ENCODE results near the gene SLC43A2. TPM values are rescaled to one million over a fixed set of nuclear protein-coding genes. Genes with fewer than 3 reads are reported as not detected.
"Not testable (repeated sequence)": the region's sequence is repeated elsewhere in the genome, so short reads cannot be mapped to it uniquely, and the experiment has no call there.

SLC43A2 gene
- polyA plus RNA-seq (2012; ENCODE audit: insufficient read depth, insufficient read length) = 5.2 TPM

DNA sequence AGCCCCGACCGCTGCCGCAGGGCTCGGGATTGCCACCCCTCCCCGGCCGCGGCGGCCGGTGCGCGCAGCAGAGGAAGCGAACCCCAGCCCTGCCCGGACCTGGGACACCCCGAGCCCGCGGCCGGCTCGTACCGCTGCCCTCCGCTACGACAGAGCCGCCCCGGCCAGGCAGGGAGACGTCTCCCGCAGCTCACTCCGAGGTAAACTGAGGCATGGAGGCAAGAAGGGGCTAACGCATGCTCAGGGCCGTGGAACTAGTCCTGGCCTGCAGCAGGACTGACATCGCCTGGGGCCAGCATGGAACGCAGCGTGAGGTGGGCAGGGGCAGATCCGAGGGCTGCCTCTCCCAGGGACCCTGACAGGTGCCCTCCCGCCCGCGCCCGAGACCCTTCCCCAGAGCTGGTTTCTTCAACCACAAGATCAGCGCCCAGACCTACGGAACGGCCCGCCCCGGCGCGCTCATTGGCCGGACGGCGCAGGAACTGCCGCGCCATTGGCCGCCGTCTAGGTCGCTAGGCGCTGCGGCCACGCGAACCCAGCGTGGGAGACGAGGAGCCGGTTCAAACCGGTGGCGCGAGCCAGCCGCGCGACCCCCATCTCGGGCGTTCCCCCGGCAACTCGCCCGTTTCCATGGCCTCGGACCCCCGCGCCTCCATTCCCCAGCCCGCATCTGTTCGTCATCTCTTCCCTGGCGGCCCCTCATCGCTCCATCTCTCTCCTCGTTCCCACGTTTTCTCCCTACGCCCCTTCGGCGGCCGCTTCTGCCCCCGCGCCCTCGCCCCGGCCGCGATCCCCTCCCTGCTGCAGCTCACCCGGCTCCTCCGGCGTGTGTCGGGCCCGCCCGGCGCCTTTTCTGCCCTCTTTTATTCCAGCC, at the start of gene SLC43A2:
Gene SLC43A2, minus strand, starts transcription at position 853 of the 874 bp plus-strand sequence. CDS start 960 bp downstream, outside the sequence.
- peak; percentile 79 for DNase-seq (ENCODE audit: low read depth, low spot score)

DNA sequence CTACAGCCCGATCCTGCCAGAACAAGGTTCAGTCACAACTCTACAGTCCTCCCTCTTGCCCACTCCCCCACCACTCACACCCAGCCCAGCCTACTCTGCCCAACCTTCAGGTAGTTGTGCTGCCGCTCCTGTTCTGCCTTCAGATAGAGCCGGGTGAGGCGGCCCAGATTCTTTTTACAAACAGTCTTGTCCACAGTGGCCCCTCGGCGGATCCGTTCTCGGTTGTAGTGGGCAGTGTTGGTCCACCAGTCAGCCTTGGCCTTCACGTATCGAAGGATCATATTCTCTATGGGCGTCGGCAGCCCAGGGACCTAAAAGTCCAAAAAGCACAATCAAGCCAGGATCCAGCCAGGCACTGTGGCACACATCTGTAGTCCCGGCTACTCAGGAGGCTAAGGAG, 47.8 kb upstream of the SLC43A2 start:
- no peak overlapping the region for H3K4me3 ChIP-seq (ENCODE audit: low read length)
- DNase-seq (ENCODE audit: low read depth, low spot score) = no peak

More for the DNA sequence above, at the start of gene SLC43A2:
- H3K4me3 ChIP-seq (ENCODE audit: low read length) = peak within 1 kb of the TSS; percentile 71

DNA sequence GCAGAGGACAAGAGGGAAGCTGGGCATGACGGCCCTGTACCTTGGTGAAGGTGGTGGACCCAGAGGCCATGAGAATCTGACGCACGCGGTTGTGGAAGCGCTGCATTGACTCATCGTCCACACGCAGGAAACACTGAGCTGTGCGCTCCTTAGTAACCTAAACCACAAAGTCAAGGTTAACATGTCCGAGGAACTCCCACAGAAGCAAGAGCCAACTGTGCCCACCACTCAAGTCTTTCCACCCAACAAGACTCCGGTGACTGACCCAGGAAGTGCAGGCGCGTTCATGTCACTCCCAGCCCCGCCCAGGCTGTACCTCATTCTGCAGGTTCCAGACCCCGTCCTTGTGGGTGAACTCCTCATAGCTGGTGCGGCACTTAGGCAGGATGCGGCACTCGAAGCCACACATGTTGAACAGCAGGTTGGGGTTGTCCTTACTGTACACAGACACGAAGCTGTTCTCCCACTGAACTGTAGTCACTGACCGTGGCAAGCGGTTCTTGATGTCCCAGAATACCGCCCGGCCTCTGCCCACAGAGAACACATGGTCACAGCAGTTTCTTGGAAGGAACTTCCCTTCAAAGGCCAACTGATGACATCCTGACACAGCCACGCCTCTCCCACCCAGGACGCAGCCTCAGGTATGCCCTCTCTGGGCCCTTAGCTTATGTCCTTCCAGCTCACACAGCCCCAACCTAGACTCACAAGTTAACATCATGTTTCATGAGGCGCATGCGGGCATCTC, 44.6 kb upstream of the SLC43A2 start:
- H3K4me3 ChIP-seq (ENCODE audit: low read length) = no peak overlapping the region
- no peak for DNase-seq (ENCODE audit: low read depth, low spot score)

DNA sequence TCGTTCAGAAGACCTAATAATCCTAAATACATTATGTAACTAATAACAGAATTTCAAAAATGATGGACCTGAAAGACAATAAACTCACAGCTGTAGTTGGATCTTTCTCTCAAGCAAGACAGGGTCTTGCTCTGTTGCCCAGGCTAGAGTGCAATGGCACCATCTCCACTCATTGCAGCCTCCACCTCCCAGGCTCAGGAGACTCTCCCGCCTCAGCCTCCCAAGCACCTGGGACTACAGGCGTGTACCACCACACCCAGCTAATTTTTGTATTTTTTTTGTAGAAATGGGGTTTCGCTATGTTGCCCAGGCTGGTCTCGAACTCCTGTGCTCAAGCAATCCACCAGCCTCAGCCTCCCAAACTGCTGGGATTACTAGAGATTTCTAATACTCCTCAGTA, 35.3 kb upstream of the SLC43A2 start:
- not testable (repeated sequence) for H3K4me3 ChIP-seq (ENCODE audit: low read length); DNase-seq (ENCODE audit: low read depth, low spot score)

DNA sequence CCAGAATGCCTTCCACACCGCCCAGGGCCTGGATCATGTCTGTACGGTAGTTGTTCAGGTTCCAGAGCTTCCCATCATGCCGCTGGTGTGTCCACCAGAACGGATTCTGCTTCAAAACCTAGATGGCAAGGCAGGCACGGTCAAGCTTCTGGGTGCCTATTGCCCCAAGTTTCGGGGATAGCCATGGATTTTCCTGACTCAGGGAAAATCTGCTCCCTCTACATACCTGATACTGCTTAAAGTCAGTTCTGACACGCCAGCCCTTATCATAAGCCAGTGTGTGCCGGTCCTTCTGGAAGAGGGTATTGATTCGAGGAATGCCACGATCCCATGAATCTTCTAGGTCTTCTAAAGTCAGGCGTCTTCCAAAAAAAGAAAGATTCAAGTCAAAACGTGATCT, 32.4 kb upstream of the SLC43A2 start:
- DNase-seq (ENCODE audit: low read depth, low spot score) = no peak
- H3K4me3 ChIP-seq (ENCODE audit: low read length) = no peak overlapping the region

DNA sequence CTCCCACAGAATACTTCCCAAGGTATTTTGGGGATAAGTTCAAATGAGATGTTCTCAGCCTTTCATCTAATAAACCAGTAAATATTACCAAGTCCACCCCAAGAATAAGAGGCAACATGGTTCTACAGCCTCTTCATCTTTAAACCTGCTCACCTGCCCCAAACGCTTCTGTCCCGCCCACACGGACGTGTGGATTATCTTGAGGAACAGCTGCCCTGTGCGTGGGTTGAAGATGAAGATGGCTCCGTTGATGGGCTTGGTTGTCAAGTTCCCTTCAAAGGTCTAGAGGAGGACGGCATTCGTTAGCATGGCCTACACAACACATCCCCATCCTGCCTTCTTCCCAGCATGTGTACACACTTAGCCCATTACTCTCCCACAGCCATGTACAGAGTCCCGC, 29.5 kb upstream of the SLC43A2 start:
- no peak overlapping the region for H3K4me3 ChIP-seq (ENCODE audit: low read length)
- DNase-seq (ENCODE audit: low read depth, low spot score) = no peak

DNA sequence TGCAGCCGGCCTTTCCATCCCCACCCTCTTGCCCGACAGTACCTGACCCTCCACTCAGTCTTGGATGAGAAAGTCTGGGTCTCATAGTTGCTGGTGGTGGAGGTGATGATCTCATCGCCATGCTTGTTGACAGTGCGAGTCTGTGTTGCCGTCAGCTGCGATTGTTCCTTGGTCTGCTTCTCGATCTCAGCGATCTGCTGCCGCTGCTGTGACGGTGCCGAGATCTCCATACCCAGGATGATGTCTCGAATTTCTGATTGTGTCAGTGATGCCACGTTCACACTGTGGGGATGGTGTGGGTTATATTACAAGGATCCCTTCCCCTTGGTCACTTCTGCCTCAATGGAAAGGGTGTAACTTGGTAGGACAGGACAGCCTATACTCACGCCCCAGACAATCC, 25.1 kb upstream of the SLC43A2 start:
- no peak for DNase-seq (ENCODE audit: low read depth, low spot score)
- H3K4me3 ChIP-seq (ENCODE audit: low read length) = no peak overlapping the region

DNA sequence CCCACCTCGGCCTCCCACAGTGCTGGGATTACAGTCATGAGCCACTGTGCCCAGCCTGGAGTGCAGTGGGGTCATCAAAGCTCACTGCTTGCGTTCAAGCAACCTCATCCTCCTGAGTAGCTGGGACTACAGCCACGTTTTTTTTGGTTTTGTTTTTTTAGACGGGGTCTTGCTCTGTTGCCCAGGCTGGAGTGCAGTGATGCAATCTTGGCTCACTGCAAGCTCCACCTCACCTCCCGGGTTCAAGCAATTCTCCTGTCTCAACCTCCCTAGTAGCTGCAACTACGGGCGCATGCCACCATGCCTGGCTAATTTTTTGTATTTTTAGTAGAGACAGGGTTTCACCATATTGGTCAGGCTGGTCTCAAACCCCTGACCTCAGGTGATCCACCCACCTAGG, 24.2 kb upstream of the SLC43A2 start:
- not testable (repeated sequence) for DNase-seq (ENCODE audit: low read depth, low spot score); H3K4me3 ChIP-seq (ENCODE audit: low read length)

DNA sequence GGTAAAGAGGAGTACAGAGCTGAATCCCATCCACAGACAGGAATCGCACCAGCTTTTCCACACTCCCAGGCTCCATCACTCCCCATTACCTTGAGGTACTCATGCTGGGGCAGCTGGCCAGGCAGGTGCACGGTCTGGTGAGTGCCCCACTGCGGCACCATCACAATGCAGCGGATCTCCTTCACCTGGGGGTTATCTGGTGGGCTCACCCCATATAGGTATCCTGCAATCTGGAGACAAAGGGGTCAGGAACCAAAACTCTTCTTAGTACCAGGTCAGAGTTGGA, 22.9 kb upstream of the SLC43A2 start:
- H3K4me3 ChIP-seq (ENCODE audit: low read length) = no peak overlapping the region
- no peak for DNase-seq (ENCODE audit: low read depth, low spot score)

DNA sequence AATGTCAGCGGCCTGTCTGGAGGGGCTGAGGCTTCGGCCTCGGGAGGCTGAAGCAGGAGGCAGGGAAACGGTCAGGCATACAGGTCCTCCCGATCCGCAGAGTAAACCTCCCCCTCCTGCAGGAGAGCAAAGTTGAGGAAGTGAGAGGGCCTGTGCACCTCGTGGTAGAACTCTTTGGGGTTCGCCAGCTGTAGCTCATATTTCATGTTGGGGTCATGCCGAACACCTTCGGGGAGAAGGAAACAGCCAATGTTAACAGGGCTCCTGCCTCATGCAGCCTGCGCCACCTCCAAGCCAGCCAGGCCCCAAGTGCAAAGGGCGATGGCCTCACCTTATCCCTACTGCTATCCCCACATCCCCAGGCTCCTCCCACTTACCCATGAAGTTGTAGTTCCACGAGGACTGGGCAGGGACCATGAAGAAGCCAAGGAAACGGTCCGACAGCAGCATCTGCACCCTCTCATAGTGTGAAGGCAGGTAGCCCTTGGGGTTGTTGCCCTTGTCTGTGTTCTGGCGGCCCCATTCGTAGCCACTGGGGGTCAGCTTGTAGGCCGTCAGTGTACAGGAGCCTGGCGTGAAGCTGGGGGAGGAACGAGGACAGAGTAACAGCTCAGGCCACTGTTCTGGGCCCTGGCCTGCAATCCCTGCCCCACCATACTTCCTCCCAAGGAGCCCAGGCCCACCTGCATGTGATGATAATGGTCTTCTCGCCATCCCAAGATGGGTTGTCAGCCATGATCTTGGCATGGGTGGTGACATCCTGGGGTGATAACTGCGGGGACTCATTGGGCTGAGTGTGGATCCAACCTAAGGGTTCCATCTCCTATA, 22.3 kb upstream of the SLC43A2 start:
- no peak for DNase-seq (ENCODE audit: low read depth, low spot score)
- H3K4me3 ChIP-seq (ENCODE audit: low read length) = no peak overlapping the region

DNA sequence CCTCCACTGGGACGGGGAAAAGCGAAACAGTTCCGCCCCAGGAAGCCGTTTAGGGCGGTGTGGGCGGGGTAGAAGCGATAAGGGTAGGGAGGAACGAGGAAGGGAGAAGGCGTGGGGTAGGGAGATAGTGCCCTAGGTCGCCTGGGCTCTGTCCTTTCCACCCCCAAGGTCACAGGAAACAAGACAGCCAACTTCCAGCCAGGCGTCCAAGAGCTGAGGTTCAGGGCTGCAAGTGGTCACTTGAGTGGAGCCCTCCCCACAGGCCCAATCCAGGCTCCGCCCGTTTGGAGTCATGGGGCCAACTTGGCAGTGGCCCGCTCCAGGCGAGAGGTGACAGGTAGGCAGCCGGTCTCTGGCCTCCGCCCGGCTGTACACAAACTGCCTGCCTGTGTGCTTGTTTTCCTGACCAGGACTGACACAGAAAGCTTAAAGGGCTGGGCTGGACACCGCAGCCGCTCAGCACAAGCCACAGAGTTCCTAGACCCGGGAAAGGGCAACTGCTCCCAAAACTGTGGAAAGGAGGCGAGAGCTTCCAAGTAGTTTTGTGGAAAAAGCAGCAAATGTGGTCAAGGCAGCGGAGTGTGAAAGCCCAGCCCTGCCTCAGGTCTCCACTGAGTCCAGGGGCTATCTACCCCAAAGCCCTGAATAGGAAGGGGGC, 21.3 kb upstream of the SLC43A2 start, which contains the start of gene RILP:
Gene RILP, minus strand, starts transcription at position 23 of the 658 bp plus-strand sequence. CDS start 62 bp downstream, outside the sequence.
- H3K4me3 ChIP-seq (ENCODE audit: low read length) = peak within 1 kb of the TSS; percentile 49
- no peak for DNase-seq (ENCODE audit: low read depth, low spot score)

DNA sequence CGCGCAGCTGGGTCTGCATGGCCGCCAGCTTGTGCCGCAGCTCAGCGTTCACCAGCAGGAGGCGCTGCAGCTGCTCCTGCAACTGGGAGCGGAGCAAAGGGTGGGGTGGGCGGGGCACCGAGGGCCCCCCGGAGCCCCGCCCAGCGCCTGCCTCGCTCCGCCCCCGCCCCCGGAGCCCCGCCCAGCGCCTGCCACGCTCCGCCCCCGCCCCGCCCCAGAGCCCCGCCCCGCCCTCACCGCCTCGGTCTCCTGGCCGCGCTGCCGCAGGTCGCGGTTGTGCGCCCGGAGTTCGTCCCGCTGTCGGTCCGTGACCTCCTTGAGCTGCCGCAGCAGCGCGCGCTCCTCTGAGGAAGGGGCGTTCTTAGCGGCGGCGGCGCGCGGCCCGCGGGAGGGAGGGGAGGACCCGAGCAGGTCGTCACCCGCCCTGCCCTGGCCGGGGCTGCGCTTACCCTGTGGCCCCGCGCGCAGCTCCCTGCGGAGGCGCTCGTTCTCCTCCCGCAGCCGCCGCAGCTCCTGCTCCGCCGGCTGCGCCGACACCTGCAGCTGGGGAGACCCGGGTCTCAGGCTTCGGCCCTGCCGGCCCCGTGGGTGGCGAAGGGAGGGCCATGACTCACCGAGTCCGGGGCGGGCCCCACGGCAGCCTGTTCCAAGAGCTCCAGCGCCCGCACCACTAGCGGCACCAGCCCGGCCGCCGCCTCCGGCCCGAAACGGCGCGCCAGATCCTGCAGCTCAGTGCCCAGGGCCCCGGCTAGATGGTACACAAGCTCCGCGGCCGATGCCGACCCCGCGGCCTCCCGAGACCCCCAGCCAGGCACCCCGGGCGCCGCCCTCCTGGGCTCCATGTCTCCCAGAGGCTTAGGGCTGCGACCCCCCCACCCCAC, 20.6 kb upstream of the SLC43A2 start:
- DNase-seq (ENCODE audit: low read depth, low spot score) = peak; percentile 90
- H3K4me3 ChIP-seq (ENCODE audit: low read length) = peak overlapping the region; percentile 45

DNA sequence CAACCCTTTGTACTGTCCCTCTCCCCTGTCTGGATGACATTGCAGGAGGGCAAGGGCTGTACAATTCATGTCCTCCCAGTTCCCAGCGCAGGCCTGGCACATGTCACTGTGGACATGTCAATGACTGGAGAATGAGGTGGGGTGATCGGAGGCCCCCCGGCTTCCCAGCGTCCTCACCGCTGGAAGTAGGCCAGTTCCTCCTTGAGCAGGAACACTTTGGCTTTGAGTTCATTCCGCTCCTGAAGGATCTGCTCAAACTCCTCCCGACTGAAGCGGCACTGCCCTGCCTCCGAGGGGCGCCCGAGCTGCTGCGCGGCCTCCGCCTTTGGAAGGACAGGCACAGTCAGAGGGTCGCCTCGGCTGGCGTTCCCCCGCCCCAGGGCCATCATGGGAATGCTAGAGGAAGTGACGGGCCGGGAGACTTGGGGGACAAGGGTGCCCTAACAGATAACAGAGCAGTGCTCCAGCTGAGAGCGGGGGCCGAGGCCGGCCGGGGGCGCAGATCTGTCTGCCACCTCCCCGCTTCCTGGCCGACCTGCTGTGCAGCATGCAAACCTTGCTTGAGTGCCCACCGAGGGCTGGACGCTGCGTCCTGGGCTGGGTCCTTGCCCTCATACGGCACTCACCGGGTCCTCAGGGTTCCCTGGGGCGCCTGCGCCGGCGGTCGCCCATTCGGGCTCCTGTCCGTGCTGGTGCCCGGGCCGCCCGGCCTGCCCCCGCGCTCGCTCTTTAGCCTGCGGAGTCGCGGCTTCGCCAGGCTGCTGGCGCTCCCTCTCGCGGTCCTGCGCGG, 19.7 kb upstream of the SLC43A2 start:
- no peak for DNase-seq (ENCODE audit: low read depth, low spot score)
- peak overlapping the region; percentile 49 for H3K4me3 ChIP-seq (ENCODE audit: low read length)

DNA sequence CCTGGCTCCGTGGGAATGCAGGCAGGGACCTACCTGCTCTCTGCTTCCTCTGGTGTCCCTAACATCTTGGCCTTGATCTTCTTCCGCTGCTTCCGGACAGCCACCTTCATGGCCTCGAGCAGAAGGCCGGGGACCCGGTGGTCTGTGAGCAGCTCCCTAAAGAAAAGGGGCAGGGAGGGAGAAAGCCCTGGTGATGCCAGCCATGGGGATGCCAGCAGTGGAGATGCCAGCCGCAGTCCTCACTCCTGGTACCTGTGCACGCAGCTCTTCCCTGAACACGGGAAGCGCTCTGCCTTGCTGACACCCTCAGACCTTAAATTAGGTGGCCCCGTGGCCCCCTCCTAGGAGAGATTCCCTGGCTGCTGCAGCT, 19.2 kb upstream of the SLC43A2 start:
- DNase-seq (ENCODE audit: low read depth, low spot score) = no peak
- no peak overlapping the region for H3K4me3 ChIP-seq (ENCODE audit: low read length)

DNA sequence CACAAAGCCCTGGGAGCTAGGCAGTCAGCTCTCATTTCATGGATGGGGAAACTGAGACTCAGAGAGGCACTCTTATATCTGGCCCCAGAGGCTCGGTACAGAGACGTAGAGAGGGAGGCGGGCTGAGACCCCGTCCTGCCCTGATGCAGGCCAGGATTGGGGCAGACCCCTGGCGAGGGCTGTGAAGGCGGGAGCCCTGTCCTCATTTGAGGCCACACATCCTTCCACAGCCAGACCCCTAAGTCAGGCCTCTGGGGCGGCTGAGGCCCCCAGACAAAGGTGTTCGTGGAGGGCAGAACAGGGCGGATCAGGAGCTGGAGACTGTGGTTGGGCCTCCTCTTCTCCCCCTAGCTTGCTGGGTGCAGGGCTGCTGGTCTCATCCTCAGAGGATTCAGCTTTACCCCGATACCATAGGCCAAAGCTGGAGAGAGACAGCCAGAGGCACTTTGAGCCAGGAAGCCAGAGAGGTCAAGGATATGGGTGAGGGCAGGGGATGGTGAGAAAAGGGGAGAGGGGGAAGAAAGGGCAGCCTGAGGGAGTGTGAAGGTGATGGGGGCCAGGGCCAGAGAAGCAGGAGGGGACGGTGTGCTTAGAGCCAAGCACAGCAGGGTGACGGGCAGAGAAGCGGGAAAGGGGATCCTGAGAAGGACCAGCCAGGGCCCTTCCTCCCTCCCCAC, 17.7 kb upstream of the SLC43A2 start:
- H3K4me3 ChIP-seq (ENCODE audit: low read length) = no peak overlapping the region
- no peak for DNase-seq (ENCODE audit: low read depth, low spot score)

DNA sequence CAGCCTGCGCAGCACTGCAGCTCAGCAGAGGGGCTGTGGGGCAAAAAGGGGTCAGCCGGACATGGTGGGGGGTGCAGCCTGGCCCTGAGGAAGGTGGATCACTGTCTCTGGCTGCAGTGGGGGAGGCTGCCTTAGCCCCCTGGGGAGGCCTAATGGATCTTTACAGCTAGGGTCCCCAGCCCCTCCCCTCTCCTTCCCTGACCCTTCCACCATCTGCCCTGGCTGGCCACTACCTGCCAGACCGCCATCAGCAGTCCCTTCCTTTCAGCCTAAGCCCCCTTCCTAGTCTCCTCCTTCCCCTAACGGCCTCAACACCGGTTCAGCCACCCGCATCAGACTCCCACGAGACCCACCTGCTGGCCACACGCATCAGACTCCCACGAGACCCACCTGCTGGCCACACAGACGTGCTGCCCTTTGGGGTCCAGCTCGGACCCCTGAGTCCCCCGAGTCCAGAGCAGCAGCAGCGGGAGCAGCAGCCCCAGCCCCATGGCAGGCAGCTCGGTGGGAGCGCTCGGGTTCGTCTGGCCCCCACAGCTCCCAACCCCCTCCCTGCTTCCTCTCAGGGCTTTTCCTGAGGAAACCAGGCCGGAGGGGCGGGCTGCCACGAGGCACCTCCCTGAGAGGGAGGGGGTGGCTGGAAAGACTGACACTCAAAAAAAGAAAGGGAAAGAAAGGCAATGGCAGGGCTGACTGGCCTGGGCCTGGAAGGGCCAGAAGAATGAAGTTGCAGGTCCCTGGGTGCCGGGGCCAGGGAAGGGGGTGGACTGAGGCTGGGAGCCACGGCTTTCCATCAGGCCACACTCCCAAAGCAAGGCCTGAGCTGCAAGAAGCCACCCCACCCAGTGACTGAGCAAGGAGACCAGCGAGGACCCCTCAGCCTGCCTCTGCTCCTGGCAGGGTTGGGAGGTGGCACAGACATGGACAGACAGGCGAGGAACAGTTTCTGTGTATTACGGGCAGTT, 16.9 kb upstream of the SLC43A2 start, which contains the start of gene SCARF1:
Gene SCARF1, minus strand, starts transcription at position 526 of the 965 bp plus-strand sequence. Its CDS starts 35 bp downstream, at position 491.
- DNase-seq (ENCODE audit: low read depth, low spot score) = no peak
- H3K4me3 ChIP-seq (ENCODE audit: low read length) = no peak within 1 kb of the TSS
